ENCODE data around the gene CD38. TPM values are rescaled to one million over a fixed set of nuclear protein-coding genes. Genes with fewer than 3 reads are reported as not detected.
"Not testable (repeated sequence)": the region's sequence is repeated elsewhere in the genome, so short reads cannot be mapped to it uniquely, and the experiment has no call there.

The CD38 gene
- total RNA-seq, 3 donors from 2014 or later, result 2.0 to 47.2 (median 2.6) TPM

DNA sequence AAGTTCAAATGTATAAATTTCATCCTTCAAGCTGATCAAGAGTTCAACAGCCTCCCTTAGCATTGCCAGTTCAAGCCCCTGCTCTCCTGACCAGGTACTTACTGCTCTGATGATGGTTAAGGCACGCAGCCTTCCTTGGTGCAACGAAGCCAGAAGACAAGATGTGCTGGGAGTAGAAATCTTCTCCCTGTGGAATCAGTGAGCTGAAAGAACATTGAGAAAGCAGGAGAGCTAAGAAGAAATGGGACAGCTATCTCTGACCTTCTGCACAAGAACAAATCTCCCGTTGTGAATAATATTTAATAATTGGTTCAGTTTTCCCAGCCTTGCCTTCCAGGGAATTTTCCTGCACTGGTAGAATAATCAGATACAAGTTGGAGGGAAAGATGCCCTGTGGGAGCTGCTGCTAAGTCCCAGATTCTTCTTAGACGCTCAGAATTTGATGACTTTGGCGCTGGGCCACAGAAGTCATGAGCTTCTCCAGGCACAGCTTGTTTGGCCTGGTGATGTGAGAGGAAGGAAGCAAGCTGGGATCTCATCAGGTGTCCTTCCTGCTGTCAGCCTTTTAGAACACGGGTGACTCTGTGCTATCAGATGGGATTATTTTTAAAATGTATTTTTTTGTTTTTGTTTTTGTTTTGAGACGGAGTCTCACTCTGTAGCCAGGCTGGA lies 77.8 kb downstream of the CD38 start:
- DNase-seq (ENCODE audit: low spot score in 2 of 2), result no peak
- Histone ChIP-seq H3K4me3 (no peak overlapping the region), H3K27ac (no peak overlapping the region), H3K36me3 (no peaks in the 10 kb centered on the region), H3K9me3 (no peaks in the 10 kb centered on the region), H3K4me1 (no peaks in the 10 kb centered on the region), H3K27me3 (no peaks in the 10 kb centered on the region)
- intact Hi-C loops (cut with DNase I; ENCODE audit: low total_unique reads), result no loop called here
- no peak for TF ChIP-seq POLR2A (IDR thresholded peaks at IDR 0.05)

DNA sequence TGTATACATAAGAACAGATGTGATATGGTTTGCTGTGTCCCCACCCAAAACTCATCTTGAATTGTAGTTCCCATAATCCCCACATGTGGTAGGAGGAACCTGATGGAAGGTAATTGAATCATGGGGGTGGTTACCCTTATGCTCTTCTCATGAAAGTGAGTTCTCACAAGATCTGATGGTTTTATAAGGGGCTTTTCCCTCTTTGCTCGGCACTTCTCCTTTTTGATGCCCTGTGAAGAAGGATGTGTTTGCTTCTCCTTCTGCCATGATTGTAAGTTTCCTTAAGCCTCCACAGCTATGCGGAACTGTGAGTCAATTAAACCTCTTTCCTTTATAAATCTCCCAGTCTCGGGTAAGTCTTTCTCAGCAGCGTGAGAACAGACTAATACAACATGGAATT lies 83.1 kb downstream of the CD38 start:
- H3K4me1 ChIP-seq; DNase-seq (ENCODE audit: low spot score in 2 of 2); H3K27me3 ChIP-seq; H3K9me3 ChIP-seq; H3K36me3 ChIP-seq; intact Hi-C loops (cut with DNase I; ENCODE audit: low total_unique reads); H3K27ac ChIP-seq; H3K4me3 ChIP-seq: not testable (repeated sequence)

DNA sequence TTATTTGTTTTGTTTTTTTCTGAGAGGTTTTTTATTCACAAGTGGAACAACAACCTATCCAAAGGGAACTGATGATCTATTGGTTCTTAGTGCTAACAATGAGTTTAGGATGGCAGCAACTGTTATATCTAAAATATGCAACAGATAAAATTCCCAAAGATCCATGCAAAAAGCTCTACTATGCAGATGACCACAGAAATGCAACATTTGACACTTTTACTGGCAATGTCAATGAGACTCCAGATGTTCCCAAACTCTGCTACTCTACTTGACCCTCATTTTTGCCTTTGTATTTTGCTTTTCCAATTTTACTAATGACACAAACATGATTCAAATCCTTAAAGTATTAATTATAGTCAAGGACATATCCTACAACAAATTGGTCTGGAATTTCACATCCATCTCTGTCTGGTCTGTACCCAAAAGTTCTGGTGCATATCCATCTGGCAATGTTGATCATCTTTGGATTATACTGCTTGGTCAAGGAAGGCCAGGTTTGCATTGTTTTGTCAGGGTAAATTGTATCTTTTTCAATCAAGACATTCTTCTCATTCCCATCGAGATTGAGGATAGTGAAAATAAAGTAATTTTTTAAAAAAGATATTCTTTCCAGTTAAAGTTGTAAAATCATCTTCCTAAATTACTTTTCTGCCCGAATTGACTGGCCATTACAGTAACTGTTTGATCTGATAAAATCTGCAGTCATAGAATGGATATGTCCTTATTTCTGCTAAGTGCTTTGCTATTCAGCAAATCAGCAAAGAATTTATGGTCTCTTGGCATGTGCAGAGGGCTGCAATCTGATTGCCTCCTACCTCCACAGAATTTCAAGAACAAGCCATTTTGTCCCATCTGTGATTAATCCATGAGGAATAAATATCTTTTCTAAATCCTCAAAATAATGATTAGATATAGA lies 86.8 kb downstream of the CD38 start:
- no peaks in the 10 kb centered on the region for H3K9me3 ChIP-seq
- H3K27me3 ChIP-seq, result no peaks in the 10 kb centered on the region
- no peaks in the 10 kb centered on the region for H3K36me3 ChIP-seq
- H3K27ac ChIP-seq, result no peak overlapping the region
- DNase-seq (ENCODE audit: low spot score in 2 of 2), result no peak
- no peak overlapping the region for H3K4me3 ChIP-seq
- no peaks in the 10 kb centered on the region for H3K4me1 ChIP-seq
- intact Hi-C loops (cut with DNase I; ENCODE audit: low total_unique reads), result no loop called here
- TF ChIP-seq POLR2A (IDR thresholded peaks at IDR 0.05) (no peak), POLR2AphosphoS5 (IDR thresholded peaks at IDR 0.05) (no peak)
- TF ChIP-seq, protein P1, sequence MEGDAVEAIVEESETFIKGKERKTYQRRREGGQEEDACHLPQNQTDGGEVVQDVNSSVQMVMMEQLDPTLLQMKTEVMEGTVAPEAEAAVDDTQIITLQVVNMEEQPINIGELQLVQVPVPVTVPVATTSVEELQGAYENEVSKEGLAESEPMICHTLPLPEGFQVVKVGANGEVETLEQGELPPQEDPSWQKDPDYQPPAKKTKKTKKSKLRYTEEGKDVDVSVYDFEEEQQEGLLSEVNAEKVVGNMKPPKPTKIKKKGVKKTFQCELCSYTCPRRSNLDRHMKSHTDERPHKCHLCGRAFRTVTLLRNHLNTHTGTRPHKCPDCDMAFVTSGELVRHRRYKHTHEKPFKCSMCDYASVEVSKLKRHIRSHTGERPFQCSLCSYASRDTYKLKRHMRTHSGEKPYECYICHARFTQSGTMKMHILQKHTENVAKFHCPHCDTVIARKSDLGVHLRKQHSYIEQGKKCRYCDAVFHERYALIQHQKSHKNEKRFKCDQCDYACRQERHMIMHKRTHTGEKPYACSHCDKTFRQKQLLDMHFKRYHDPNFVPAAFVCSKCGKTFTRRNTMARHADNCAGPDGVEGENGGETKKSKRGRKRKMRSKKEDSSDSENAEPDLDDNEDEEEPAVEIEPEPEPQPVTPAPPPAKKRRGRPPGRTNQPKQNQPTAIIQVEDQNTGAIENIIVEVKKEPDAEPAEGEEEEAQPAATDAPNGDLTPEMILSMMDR (IDR thresholded peaks at IDR 0.05), result no peak

DNA sequence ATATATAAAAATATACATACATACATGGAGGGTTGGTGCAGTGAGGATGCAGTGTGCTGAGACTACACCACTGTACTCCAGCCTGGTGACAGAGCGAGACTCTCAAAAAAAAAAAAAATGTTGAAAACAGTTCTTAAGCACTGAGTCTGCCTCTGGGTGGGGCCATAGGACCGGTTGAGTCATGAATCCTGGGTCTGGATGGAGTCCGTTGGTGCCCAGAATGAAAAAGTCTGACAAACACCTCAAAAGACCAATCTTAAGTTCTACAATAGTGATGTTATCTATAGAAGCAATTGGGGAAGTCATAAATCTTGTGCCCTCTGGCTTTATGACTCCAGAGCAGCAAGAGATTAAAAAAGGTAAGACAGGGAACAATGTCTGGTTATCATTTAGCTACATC lies 90.0 kb downstream of the CD38 start:
- Histone ChIP-seq H3K27me3 (no peaks in the 10 kb centered on the region), H3K4me1 (no peaks in the 10 kb centered on the region), H3K36me3 (no peaks in the 10 kb centered on the region), H3K4me3 (no peak overlapping the region), H3K27ac (no peak overlapping the region), H3K9me3 (no peaks in the 10 kb centered on the region)
- intact Hi-C loops (cut with DNase I; ENCODE audit: low total_unique reads), result no loop called here
- DNase-seq (ENCODE audit: low spot score in 2 of 2), result no peak
- TF ChIP-seq, protein P1 (IDR thresholded peaks at IDR 0.05), result no peak
- TF ChIP-seq POLR2A (IDR thresholded peaks at IDR 0.05) (no peak), POLR2AphosphoS5 (IDR thresholded peaks at IDR 0.05) (no peak)

DNA sequence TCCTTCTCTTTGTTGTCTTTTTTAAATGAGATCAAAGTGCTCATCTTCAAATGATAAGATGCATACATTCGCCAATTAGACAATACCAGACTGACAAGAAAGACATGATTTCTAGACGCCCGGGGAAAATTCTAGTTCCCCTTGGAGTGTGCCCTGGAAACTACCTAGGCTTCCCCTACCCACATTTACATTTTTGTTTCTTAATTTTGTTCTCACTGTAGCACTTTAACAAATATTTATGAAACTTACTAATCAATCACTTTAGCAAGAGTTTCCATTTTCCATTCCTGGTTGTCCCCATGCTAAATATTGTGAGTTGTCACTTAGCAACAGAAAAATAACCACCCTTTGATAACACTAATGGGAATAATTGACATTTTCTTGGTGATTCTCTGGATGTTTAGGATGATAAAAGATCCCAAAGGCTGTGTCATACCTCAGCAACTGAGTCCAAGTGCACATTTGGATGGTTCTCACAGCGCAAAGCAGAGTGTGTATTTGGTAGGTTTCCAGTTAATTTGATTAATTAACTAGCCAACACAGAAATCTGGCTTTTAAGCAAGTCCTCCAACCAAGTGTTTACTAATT lies 90.8 kb downstream of the CD38 start:
- intact Hi-C loops (cut with DNase I; ENCODE audit: low total_unique reads), result no loop called here
- no peaks in the 10 kb centered on the region for H3K36me3 ChIP-seq
- TF ChIP-seq POLR2AphosphoS5 (IDR thresholded peaks at IDR 0.05), result no peak
- TF ChIP-seq, protein P1 (IDR thresholded peaks at IDR 0.05), result no peak
- TF ChIP-seq POLR2A (IDR thresholded peaks at IDR 0.05), result no peak

DNA sequence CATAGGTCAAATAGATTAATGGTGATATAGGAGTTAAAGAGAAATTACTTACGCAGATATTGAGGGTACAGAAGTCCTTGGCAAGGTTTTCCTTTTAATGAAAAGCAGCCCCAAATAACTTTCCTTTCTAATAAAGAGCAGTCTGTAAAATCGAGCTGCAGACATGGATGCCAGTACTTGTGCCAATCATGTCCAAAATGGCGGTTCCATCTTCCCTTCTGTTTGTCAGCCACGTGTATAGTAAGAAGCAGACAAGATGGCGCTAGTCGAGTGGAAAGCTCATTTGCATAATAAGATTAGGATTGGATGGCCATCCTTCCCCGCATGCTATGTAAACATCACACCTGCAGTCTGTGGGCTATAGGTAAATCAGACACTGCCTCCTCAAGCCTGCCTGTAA lies 92.0 kb downstream of the CD38 start:
- Histone ChIP-seq H3K9me3 (no peaks in the 10 kb centered on the region), H3K27me3 (no peaks in the 10 kb centered on the region), H3K36me3 (no peaks in the 10 kb centered on the region), H3K4me3 (no peak overlapping the region), H3K27ac (no peak overlapping the region), H3K4me1 (no peaks in the 10 kb centered on the region)
- intact Hi-C loops (cut with DNase I; ENCODE audit: low total_unique reads), result no loop called here
- no peak for DNase-seq (ENCODE audit: low spot score in 2 of 2)
- TF ChIP-seq, protein P1 (IDR thresholded peaks at IDR 0.05), result no peak
- TF ChIP-seq POLR2AphosphoS5 (IDR thresholded peaks at IDR 0.05) (no peak), POLR2A (IDR thresholded peaks at IDR 0.05) (no peak)

More for the DNA sequence above, 90.8 kb downstream of the CD38 start:
- H3K27ac ChIP-seq, result no peak overlapping the region
- H3K27me3 ChIP-seq, result no peaks in the 10 kb centered on the region
- H3K9me3 ChIP-seq, result no peaks in the 10 kb centered on the region
- H3K4me3 ChIP-seq, result no peak overlapping the region
- DNase-seq (ENCODE audit: low spot score in 2 of 2), result no peak
- H3K4me1 ChIP-seq, result no peaks in the 10 kb centered on the region
